Measurements from ENCODE around the gene CCDC66. TPM values are rescaled to one million over a fixed set of nuclear protein-coding genes. Genes with fewer than 3 reads are reported as not detected.

Gene CCDC66
- total and polyA plus RNA-seq, 4 donors: 5.1 to 88.2 (median 15.8) TPM

GRCh38 chr3:56622381-56622780 is 65.4 kb downstream of the CCDC66 start:
- DNase-seq: peak in 1 of 3 donors; percentile 5
- WGBS, 2 donors: 77 to 94% methylated on average over 3 of the region's 3 CpGs
- Histone ChIP-seq H3K4me1 (ENCODE audit: control insufficient read depth in 5 of 5, insufficient read depth in 5 of 5, low read length in 5 of 5) (no peaks in the 10 kb centered on the region), H3K27ac (ENCODE audit: low read depth in 1 of 2, low read length in 1 of 2) (no peak overlapping the region), H3K36me3 (ENCODE audit: control insufficient read depth in 4 of 4, insufficient read depth in 4 of 4, low read length in 4 of 4) (peaks cover 7 to 44% (median 27%) of the 10 kb centered on the region in 4 donors), H3K4me3 (no peak overlapping the region), H3K9me3 (ENCODE audit: control insufficient read depth in 4 of 4, insufficient read depth in 3 of 4, low read length in 3 of 4) (no peaks in the 10 kb centered on the region), H3K9ac (ENCODE audit: insufficient read depth in 1 of 2, low read length in 2 of 2) (no peak overlapping the region), H3K27me3 (ENCODE audit: control insufficient read depth in 3 of 3, insufficient read depth in 3 of 3, low read length in 2 of 3) (no peaks in the 10 kb centered on the region)
- ATAC-seq (ENCODE audit: insufficient read depth, low FRiP score): no peak
- TF ChIP-seq CTCF (IDR thresholded peaks at IDR 0.05; ENCODE audit: control extremely low read depth, extremely low read depth): no peak

- no peak for ATAC-seq (ENCODE audit: insufficient read depth, low FRiP score)
- peaks cover 7 to 48% (median 23%) of the 10 kb centered on the region in 4 donors for H3K36me3 ChIP-seq (ENCODE audit: control insufficient read depth in 4 of 4, insufficient read depth in 4 of 4, low read length in 4 of 4)
- no peaks in the 10 kb centered on the region for H3K9me3 ChIP-seq (ENCODE audit: control insufficient read depth in 4 of 4, insufficient read depth in 3 of 4, low read length in 3 of 4)
Measured at GRCh38 chr3:56624725-56625124, 67.8 kb downstream of the CCDC66 start.

GRCh38 chr3:56629047-56629446 is 72.1 kb downstream of the CCDC66 start:
- H3K4me1 ChIP-seq (ENCODE audit: control insufficient read depth in 5 of 5, insufficient read depth in 5 of 5, low read length in 5 of 5): peaks cover 0 to 5% (median 2%) of the 10 kb centered on the region in 5 donors

More at GRCh38 chr3:56624725-56625124, 67.8 kb downstream of the CCDC66 start:
- H3K27ac ChIP-seq (ENCODE audit: low read depth in 1 of 2, low read length in 1 of 2): no peak overlapping the region
- no peak for TF ChIP-seq CTCF (IDR thresholded peaks at IDR 0.05; ENCODE audit: control extremely low read depth, extremely low read depth)
- no peak for DNase-seq
- no peaks in the 10 kb centered on the region for H3K27me3 ChIP-seq (ENCODE audit: control insufficient read depth in 3 of 3, insufficient read depth in 3 of 3, low read length in 2 of 3)
- H3K9ac ChIP-seq (ENCODE audit: insufficient read depth in 1 of 2, low read length in 2 of 2): no peak overlapping the region
- WGBS, 2 donors: 84 to 89% methylated on average over 3 of the region's 3 CpGs
- H3K4me3 ChIP-seq: no peak overlapping the region
- H3K4me1 ChIP-seq (ENCODE audit: control insufficient read depth in 5 of 5, insufficient read depth in 5 of 5, low read length in 5 of 5): no peaks in the 10 kb centered on the region

More at GRCh38 chr3:56629047-56629446, 72.1 kb downstream of the CCDC66 start:
- no peak for TF ChIP-seq CTCF (IDR thresholded peaks at IDR 0.05; ENCODE audit: control extremely low read depth, extremely low read depth)
- H3K4me3 ChIP-seq: no peak overlapping the region
- H3K9me3 ChIP-seq (ENCODE audit: control insufficient read depth in 4 of 4, insufficient read depth in 3 of 4, low read length in 3 of 4): no peaks in the 10 kb centered on the region
- peaks cover 12 to 39% (median 13%) of the 10 kb centered on the region in 4 donors for H3K36me3 ChIP-seq (ENCODE audit: control insufficient read depth in 4 of 4, insufficient read depth in 4 of 4, low read length in 4 of 4)
- no peaks in the 10 kb centered on the region for H3K27me3 ChIP-seq (ENCODE audit: control insufficient read depth in 3 of 3, insufficient read depth in 3 of 3, low read length in 2 of 3)
- no peak overlapping the region for H3K9ac ChIP-seq (ENCODE audit: insufficient read depth in 1 of 2, low read length in 2 of 2)
- 78 to 95% methylated on average over 2 of the region's 2 CpGs for WGBS, 2 donors
- ATAC-seq (ENCODE audit: insufficient read depth, low FRiP score) (peak; percentile 67), DNase-seq (peak in 2 of 3 donors; percentile 47 to 76)
- H3K27ac ChIP-seq (ENCODE audit: low read depth in 1 of 2, low read length in 1 of 2): no peak overlapping the region
